Measurements from ENCODE around the gene BORCS6.

BORCS6 gene

GRCh38 chr17:8163978-8164814, 25.8 kb downstream of the BORCS6 start:
- no peak for DNase-seq (ENCODE audit: extremely low read depth, low read depth)
- no peak for TF ChIP-seq CTCF (IDR thresholded peaks at IDR 0.05; ENCODE audit: low read depth, low read length)

GRCh38 chr17:8162997-8163977, 26.7 kb downstream of the BORCS6 start:
- no peak for DNase-seq (ENCODE audit: extremely low read depth, low read depth)

GRCh38 chr17:8162233-8162996, 27.6 kb downstream of the BORCS6 start, which contains the start of gene VAMP2:
VAMP2 (minus strand) TSS chr17:8162948; CDS start chr17:8162879, 69 bp downstream.
- no peak for DNase-seq (ENCODE audit: extremely low read depth, low read depth)

More at GRCh38 chr17:8162997-8163977, 26.7 kb downstream of the BORCS6 start:
- TF ChIP-seq CTCF (IDR thresholded peaks at IDR 0.05; ENCODE audit: low read depth, low read length) = no peak

GRCh38 chr17:8161289-8162232, 28.4 kb downstream of the BORCS6 start:
- no peak for DNase-seq (ENCODE audit: extremely low read depth, low read depth)
- TF ChIP-seq CTCF (IDR thresholded peaks at IDR 0.05; ENCODE audit: low read depth, low read length) = no peak

More at GRCh38 chr17:8162233-8162996, 27.6 kb downstream of the BORCS6 start, which contains the start of gene VAMP2:
- no peak for TF ChIP-seq CTCF (IDR thresholded peaks at IDR 0.05; ENCODE audit: low read depth, low read length)

GRCh38 chr17:8160741-8161221, 29.2 kb downstream of the BORCS6 start:
- no peak for DNase-seq (ENCODE audit: extremely low read depth, low read depth)
- TF ChIP-seq CTCF (IDR thresholded peaks at IDR 0.05; ENCODE audit: low read depth, low read length) = no peak

- no peak for DNase-seq (ENCODE audit: extremely low read depth, low read depth)
These were observed 29.8 kb downstream of the BORCS6 start for GRCh38 chr17:8160224-8160577.

More at GRCh38 chr17:8160224-8160577, 29.8 kb downstream of the BORCS6 start:
- TF ChIP-seq CTCF (IDR thresholded peaks at IDR 0.05; ENCODE audit: low read depth, low read length) = no peak

Data from AG09319 (cell line).